ENCODE measurements around the gene CBFA2T3. TPM values are rescaled to one million over a fixed set of nuclear protein-coding genes. Genes with fewer than 3 reads are reported as not detected.

CBFA2T3 gene
- total RNA-seq, 4 donors from 2014 or later = 0.95 to 7.3 (median 3.3) TPM

DNA sequence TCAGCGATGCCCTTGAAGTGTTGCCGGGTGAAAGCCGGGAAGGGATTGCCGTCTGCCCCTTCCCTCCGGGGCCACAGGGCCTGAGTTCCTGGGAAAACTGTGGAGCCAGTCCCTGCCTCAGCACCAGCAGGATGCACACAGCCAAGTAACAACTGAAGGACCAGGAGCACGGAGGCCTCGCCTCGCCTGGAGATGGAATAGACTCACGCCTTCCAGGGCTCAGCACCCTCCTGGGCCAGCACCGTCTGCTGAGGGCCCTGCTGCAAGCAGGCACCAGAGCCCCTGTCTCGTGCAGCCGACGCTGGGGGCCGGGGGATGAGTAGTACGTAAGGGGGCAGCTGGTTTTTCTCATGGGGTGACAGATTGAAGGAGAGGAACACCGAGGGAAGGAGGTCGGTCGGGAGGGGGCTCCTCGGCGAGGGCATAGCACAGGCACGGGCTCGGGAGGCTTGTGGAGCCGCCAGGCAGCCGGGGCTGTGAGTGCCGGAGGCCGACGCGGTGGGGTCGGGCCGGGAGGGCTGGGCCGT is 6.4 kb downstream of the CBFA2T3 start:
- in situ Hi-C loops (cut with MboI; ENCODE audit: low sequenced_read_pairs in 4 of 4) = no loop called here
- Histone ChIP-seq H3K4me1 (no peaks in the 10 kb centered on the region), H3K4me3 (no peak overlapping the region), H3K36me3 (no peaks in the 10 kb centered on the region), H3K9me3 (no peaks in the 10 kb centered on the region), H3K27ac (no peak overlapping the region), H3K27me3 (peaks cover 13 to 37% (median 22%) of the 10 kb centered on the region in 3 donors)
- no peak for DNase-seq
- no peak for ATAC-seq
- intact Hi-C loops (cut with DNase I; ENCODE audit: low total_unique reads) = no loop called here
- TF ChIP-seq POLR2A (IDR thresholded peaks at IDR 0.05) = no peak
- TF ChIP-seq, protein P1, sequence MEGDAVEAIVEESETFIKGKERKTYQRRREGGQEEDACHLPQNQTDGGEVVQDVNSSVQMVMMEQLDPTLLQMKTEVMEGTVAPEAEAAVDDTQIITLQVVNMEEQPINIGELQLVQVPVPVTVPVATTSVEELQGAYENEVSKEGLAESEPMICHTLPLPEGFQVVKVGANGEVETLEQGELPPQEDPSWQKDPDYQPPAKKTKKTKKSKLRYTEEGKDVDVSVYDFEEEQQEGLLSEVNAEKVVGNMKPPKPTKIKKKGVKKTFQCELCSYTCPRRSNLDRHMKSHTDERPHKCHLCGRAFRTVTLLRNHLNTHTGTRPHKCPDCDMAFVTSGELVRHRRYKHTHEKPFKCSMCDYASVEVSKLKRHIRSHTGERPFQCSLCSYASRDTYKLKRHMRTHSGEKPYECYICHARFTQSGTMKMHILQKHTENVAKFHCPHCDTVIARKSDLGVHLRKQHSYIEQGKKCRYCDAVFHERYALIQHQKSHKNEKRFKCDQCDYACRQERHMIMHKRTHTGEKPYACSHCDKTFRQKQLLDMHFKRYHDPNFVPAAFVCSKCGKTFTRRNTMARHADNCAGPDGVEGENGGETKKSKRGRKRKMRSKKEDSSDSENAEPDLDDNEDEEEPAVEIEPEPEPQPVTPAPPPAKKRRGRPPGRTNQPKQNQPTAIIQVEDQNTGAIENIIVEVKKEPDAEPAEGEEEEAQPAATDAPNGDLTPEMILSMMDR (IDR thresholded peaks at IDR 0.05 in 4 of 5, conservative IDR thresholded peaks at IDR 0.05 in 1 of 5) = no peak

GRCh38 chr16:88970050-88970449 is 7.0 kb downstream of the CBFA2T3 start:
- TF ChIP-seq, protein P1 (IDR thresholded peaks at IDR 0.05 in 4 of 5, conservative IDR thresholded peaks at IDR 0.05 in 1 of 5) = no peak
- TF ChIP-seq POLR2A (IDR thresholded peaks at IDR 0.05) = no peak
- Histone ChIP-seq H3K27ac (no peak overlapping the region), H3K4me3 (no peak overlapping the region), H3K4me1 (no peaks in the 10 kb centered on the region), H3K27me3 (peaks cover 13 to 32% (median 22%) of the 10 kb centered on the region in 3 donors), H3K36me3 (no peaks in the 10 kb centered on the region), H3K9me3 (no peaks in the 10 kb centered on the region)
- intact Hi-C loops (cut with DNase I; ENCODE audit: low total_unique reads) (no loop called here), in situ Hi-C loops (cut with MboI; ENCODE audit: low sequenced_read_pairs in 4 of 4) (no loop called here)
- ATAC-seq = no peak
- DNase-seq = no peak

GRCh38 chr16:88969361-88969831 is 7.6 kb downstream of the CBFA2T3 start:
- Histone ChIP-seq H3K27ac (no peak overlapping the region), H3K4me1 (no peaks in the 10 kb centered on the region), H3K9me3 (no peaks in the 10 kb centered on the region), H3K4me3 (no peak overlapping the region), H3K36me3 (no peaks in the 10 kb centered on the region), H3K27me3 (peaks cover 13 to 28% (median 22%) of the 10 kb centered on the region in 3 donors)
- ATAC-seq (no peak), DNase-seq (no peak)
- TF ChIP-seq, protein P1 (IDR thresholded peaks at IDR 0.05 in 4 of 5, conservative IDR thresholded peaks at IDR 0.05 in 1 of 5) = no peak
- TF ChIP-seq POLR2A (IDR thresholded peaks at IDR 0.05) = no peak
- in situ Hi-C loops (cut with MboI; ENCODE audit: low sequenced_read_pairs in 4 of 4) = no loop called here
- intact Hi-C loops (cut with DNase I; ENCODE audit: low total_unique reads) = no loop called here

DNA sequence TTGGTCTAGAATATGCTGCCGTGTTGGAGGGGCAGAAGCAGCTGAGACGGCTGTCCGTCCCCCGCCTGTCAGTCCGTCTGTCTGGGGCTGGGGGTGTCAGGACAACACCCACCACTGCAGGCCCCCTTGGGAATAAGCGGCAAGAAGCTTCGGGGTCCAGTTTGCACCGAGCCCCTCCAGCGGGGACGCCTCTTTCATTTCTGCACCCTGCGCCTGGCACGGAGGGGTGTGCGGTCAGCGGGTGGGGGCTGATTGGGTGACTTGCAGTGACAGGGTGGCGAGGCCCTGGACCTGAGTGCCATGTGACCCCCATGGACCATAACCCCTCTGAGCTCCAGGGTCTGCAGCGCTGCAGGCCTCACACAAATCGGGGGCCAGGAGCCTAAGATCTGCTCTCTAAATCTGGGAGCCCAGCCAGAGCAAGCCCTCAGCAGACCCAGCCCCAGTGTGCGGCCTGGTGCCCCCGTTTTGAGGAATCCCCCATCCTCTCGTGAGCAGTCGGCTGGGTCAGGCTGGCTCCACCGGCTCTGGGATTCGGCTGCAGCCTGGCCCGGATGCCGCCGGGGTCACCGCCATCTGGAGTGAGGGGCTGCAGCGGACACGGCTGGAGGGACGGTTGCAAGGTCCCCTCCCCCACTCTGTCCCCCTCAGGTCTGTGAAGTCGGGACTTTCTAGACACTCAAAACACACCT is 8.3 kb downstream of the CBFA2T3 start:
- in situ Hi-C loops (cut with MboI; ENCODE audit: low sequenced_read_pairs in 4 of 4) (no loop called here), intact Hi-C loops (cut with DNase I; ENCODE audit: low total_unique reads) (no loop called here)
- Histone ChIP-seq H3K4me3 (no peak overlapping the region), H3K36me3 (no peaks in the 10 kb centered on the region), H3K4me1 (no peaks in the 10 kb centered on the region), H3K27me3 (peaks cover 13 to 28% (median 22%) of the 10 kb centered on the region in 3 donors), H3K27ac (no peak overlapping the region), H3K9me3 (no peaks in the 10 kb centered on the region)
- DNase-seq = no peak
- no peak for ATAC-seq
- TF ChIP-seq, protein P1 (IDR thresholded peaks at IDR 0.05 in 4 of 5, conservative IDR thresholded peaks at IDR 0.05 in 1 of 5) = no peak
- no peak for TF ChIP-seq POLR2A (IDR thresholded peaks at IDR 0.05)
